ENCODE measurements around the gene C16orf89. TPM values are rescaled to one million over a fixed set of nuclear protein-coding genes. Genes with fewer than 3 reads are reported as not detected.

Gene C16orf89
- total RNA-seq, 4 donors from 2014 or later: 0.38 to 4.8 (median 2.4) TPM

- Histone ChIP-seq H3K27ac (peak within 1 kb of the TSS; percentile 67 to 84 (median 81)), H3K4me3 (peak within 1 kb of the TSS; percentile 86 to 95 (median 90)), H3K9me3 (no peaks in the 10 kb centered on the region), H3K27me3 (no peaks in the 10 kb centered on the region), H3K36me3 (peaks cover 0 to 26% (median 0%) of the 10 kb centered on the region in 3 donors), H3K4me1 (peaks cover 0 to 32% (median 14%) of the 10 kb centered on the region in 3 donors)
- 0% methylated on average over 6 to 17 of the region's 104 CpGs for WGBS, 2 donors
- no peak for DNase-seq
- TF ChIP-seq CTCF (IDR thresholded peaks at IDR 0.05) (peak in 2 of 6 experiments; percentile 13 to 20), POLR2A (IDR thresholded peaks at IDR 0.05) (peak in 2 of 4 donors; percentile 33 to 36)
- intact Hi-C loops (cut with DNase I): no loop called here
Measured at GRCh38 chr16:5033256-5034166, 32.2 kb downstream of the C16orf89 start, which contains the start of gene NAGPA. Gene NAGPA, minus strand, starts transcription at chr16:5033935. Its CDS starts 21 bp downstream, at chr16:5033914.

- no peak for DNase-seq
- Histone ChIP-seq H3K27me3 (no peaks in the 10 kb centered on the region), H3K4me1 (peaks cover 0 to 32% (median 14%) of the 10 kb centered on the region in 3 donors), H3K9me3 (no peaks in the 10 kb centered on the region), H3K36me3 (peaks cover 0 to 34% (median 0%) of the 10 kb centered on the region in 3 donors), H3K4me3 (peak overlapping the region; percentile 86 to 95 (median 90)), H3K27ac (peak overlapping the region in 2 of 4 donors; percentile 82 to 84)
- WGBS, 2 donors: 31 to 38% methylated on average over 9 to 11 of the region's 12 CpGs
- TF ChIP-seq CTCF (IDR thresholded peaks at IDR 0.05): no peak
- TF ChIP-seq POLR2A (IDR thresholded peaks at IDR 0.05): no peak
- intact Hi-C loops (cut with DNase I): no loop called here
Measured at GRCh38 chr16:5032748-5033167, 33.0 kb downstream of the C16orf89 start.

- H3K27me3 ChIP-seq: no peaks in the 10 kb centered on the region
- H3K9me3 ChIP-seq: no peaks in the 10 kb centered on the region
- peaks cover 0 to 32% (median 14%) of the 10 kb centered on the region in 3 donors for H3K4me1 ChIP-seq
- H3K4me3 ChIP-seq: no peak overlapping the region
- TF ChIP-seq POLR2A (IDR thresholded peaks at IDR 0.05) (no peak), CTCF (IDR thresholded peaks at IDR 0.05) (no peak)
- intact Hi-C loops (cut with DNase I): no loop called here
- H3K27ac ChIP-seq: no peak overlapping the region
- 75 to 77% methylated on average over 3 to 7 of the region's 7 CpGs for WGBS, 2 donors
- H3K36me3 ChIP-seq: peaks cover 0 to 45% (median 0%) of the 10 kb centered on the region in 3 donors
- no peak for DNase-seq
Measured at GRCh38 chr16:5031601-5032000, 34.2 kb downstream of the C16orf89 start.

- DNase-seq: no peak
- Histone ChIP-seq H3K9me3 (no peaks in the 10 kb centered on the region), H3K36me3 (peaks cover 0 to 48% (median 0%) of the 10 kb centered on the region in 3 donors), H3K4me1 (peaks cover 0 to 32% (median 14%) of the 10 kb centered on the region in 3 donors), H3K27me3 (no peaks in the 10 kb centered on the region), H3K4me3 (no peak overlapping the region), H3K27ac (no peak overlapping the region)
- TF ChIP-seq CTCF (IDR thresholded peaks at IDR 0.05): no peak
- TF ChIP-seq POLR2A (IDR thresholded peaks at IDR 0.05): no peak
- intact Hi-C loops (cut with DNase I): no loop called here
- 83 to 86% methylated on average over 10 to 12 of the region's 12 CpGs for WGBS, 2 donors
Measured at GRCh38 chr16:5030251-5030870, 35.4 kb downstream of the C16orf89 start.
